Activated CD8-positive, alpha-beta memory T cell treated with anti-CD3 and anti-CD28 coated beads for 48 hours (primary cell): ENCODE measurements around the gene PYGM.

ENCODE experiments used
- DNase-seq, 3 experiments: peaks; one replicate each; pipeline ENCODE4 v3.0.0-alpha.2; 2020; ENCODE audit warnings: low read depth in 2 of 3, low spot score in 2 of 3

Gene PYGM

GRCh38 chr11:64768300-64768694 is 8.5 kb upstream of the PYGM start:
- no peak for DNase-seq

GRCh38 chr11:64767344-64768299 is 7.8 kb upstream of the PYGM start:
- peak in 2 of 3 experiments; percentile 80 to 83 for DNase-seq

- no peak for DNase-seq
Measured at GRCh38 chr11:64766881-64767280, 7.1 kb upstream of the PYGM start.

GRCh38 chr11:64765851-64766665 is 6.3 kb upstream of the PYGM start:
- no peak for DNase-seq

GRCh38 chr11:64765291-64765850 is 5.6 kb upstream of the PYGM start:
- DNase-seq: no peak

GRCh38 chr11:64764753-64765152 is 5.0 kb upstream of the PYGM start:
- no peak for DNase-seq

- DNase-seq: no peak
Measured at GRCh38 chr11:64764040-64764611, 4.4 kb upstream of the PYGM start.

GRCh38 chr11:64763526-64764039 is 3.8 kb upstream of the PYGM start:
- no peak for DNase-seq

- no peak for DNase-seq
Measured at GRCh38 chr11:64762674-64763525, 3.1 kb upstream of the PYGM start.

GRCh38 chr11:64762277-64762673 is 2.5 kb upstream of the PYGM start:
- DNase-seq: no peak

GRCh38 chr11:64760759-64761420 is 1.1 kb upstream of the PYGM start:
- DNase-seq: no peak

- no peak for DNase-seq
Measured at GRCh38 chr11:64759131-64759721, 548 bp downstream of the PYGM start.

- DNase-seq: no peak
Measured at GRCh38 chr11:64758330-64759079, 1.3 kb downstream of the PYGM start.

- DNase-seq: no peak
Measured at GRCh38 chr11:64757549-64758329, 2.0 kb downstream of the PYGM start.

GRCh38 chr11:64755681-64756361 is 4.0 kb downstream of the PYGM start:
- no peak for DNase-seq

GRCh38 chr11:64754919-64755662 is 4.7 kb downstream of the PYGM start:
- DNase-seq: no peak
